Measurements from ENCODE around the gene KIR2DL1. TPM values are rescaled to one million over a fixed set of nuclear protein-coding genes. Genes with fewer than 3 reads are reported as not detected.
"Not testable (repeated sequence)": the region's sequence is repeated elsewhere in the genome, so short reads cannot be mapped to it uniquely, and the experiment has no call there.

KIR2DL1 gene
- total and polyA plus RNA-seq, 9 of the 15 experiments (the other 6 are each of a cell fraction or from before 2014, with no cell fraction given), result not detected

GRCh38 chr19:54782916-54783315, 13.3 kb downstream of the KIR2DL1 start:
- H3K4me2 ChIP-seq (ENCODE audit: insufficient read depth, low read length); H3K4me1 ChIP-seq (replicated peaks in 1 of 2; ENCODE audit: control insufficient read depth in 2 of 2, insufficient read depth in 2 of 2, low read length in 2 of 2); ATAC-seq; H3K36me3 ChIP-seq (ENCODE audit: control insufficient read depth, insufficient read depth, low read length); H4K20me1 ChIP-seq (replicated peaks; ENCODE audit: control insufficient read depth, insufficient read depth, low read length); intact Hi-C loops (cut with micrococcal nuclease); in situ Hi-C loops (cut with MboI); FAIRE-seq; H3K9me1 ChIP-seq (ENCODE audit: control insufficient read depth, insufficient read depth, low read length); POLR2A ChIA-PET; H3K9me3 ChIP-seq (replicated peaks; ENCODE audit: control insufficient read depth, insufficient read depth, low read depth, low read length); H3K4me3 ChIP-seq; H2AFZ ChIP-seq (ENCODE audit: low read depth, low read length); H3K27ac ChIP-seq (ENCODE audit: extremely low read depth, low read depth, low read length); CTCF ChIA-PET (ENCODE audit: low intra/inter-chr PET ratio); DNase-seq (ENCODE audit: extremely low read depth in 1 of 4, low spot score in 3 of 4); H3K79me2 ChIP-seq (ENCODE audit: control insufficient read depth, insufficient read depth, low read length); H3K9ac ChIP-seq (ENCODE audit: insufficient read depth in 1 of 2, low read depth in 2 of 2, low read length in 2 of 2); BruUV-seq (replicated peaks): not testable (repeated sequence)
- H3K27me3 ChIP-seq (ENCODE audit: control insufficient read depth in 2 of 2, insufficient read depth in 2 of 2, low read length in 2 of 2), result peaks cover 3 to 15% of the 10 kb centered on the region in 2 experiments; a peak in 3 of 5 replicates
- 0% methylated on average over 2 of the region's 4 CpGs for WGBS (ENCODE audit: insufficient coverage, low coverage, missing lambda C conversion rate)

GRCh38 chr19:54786091-54786723, 16.6 kb downstream of the KIR2DL1 start:
- H3K27ac ChIP-seq (ENCODE audit: extremely low read depth, low read depth, low read length); H3K9ac ChIP-seq (ENCODE audit: insufficient read depth in 1 of 2, low read depth in 2 of 2, low read length in 2 of 2); H3K9me3 ChIP-seq (replicated peaks; ENCODE audit: control insufficient read depth, insufficient read depth, low read depth, low read length); ATAC-seq; POLR2A ChIA-PET; CTCF ChIA-PET (ENCODE audit: low intra/inter-chr PET ratio); intact Hi-C loops (cut with micrococcal nuclease); H3K4me1 ChIP-seq (replicated peaks in 1 of 2; ENCODE audit: control insufficient read depth in 2 of 2, insufficient read depth in 2 of 2, low read length in 2 of 2); DNase-seq (ENCODE audit: extremely low read depth in 1 of 4, low spot score in 3 of 4); H3K79me2 ChIP-seq (ENCODE audit: control insufficient read depth, insufficient read depth, low read length); BruUV-seq (replicated peaks); H3K9me1 ChIP-seq (ENCODE audit: control insufficient read depth, insufficient read depth, low read length); H3K36me3 ChIP-seq (ENCODE audit: control insufficient read depth, insufficient read depth, low read length); in situ Hi-C loops (cut with MboI); H3K4me2 ChIP-seq (ENCODE audit: insufficient read depth, low read length); FAIRE-seq; H4K20me1 ChIP-seq (replicated peaks; ENCODE audit: control insufficient read depth, insufficient read depth, low read length); H3K4me3 ChIP-seq; H2AFZ ChIP-seq (ENCODE audit: low read depth, low read length): not testable (repeated sequence)
- TF ChIP-seq NFIC (IDR thresholded peaks at IDR 0.05), result 0 out of 2 replicates have a peak, but pooled peaks have one; percentile 26
- TF ChIP-seq NRF1 (conservative IDR thresholded peaks at IDR 0.05 in 1 of 2, IDR thresholded peaks at IDR 0.05 in 1 of 2), result peak in 1 of 2 experiments; percentile 13; a peak in 1 of 4 replicates
- H3K27me3 ChIP-seq (ENCODE audit: control insufficient read depth in 2 of 2, insufficient read depth in 2 of 2, low read length in 2 of 2), result peaks cover 3 to 28% of the 10 kb centered on the region in 2 experiments; a peak in 3 of 5 replicates
- WGBS (ENCODE audit: insufficient coverage, low coverage, missing lambda C conversion rate), result 9% methylated on average over 23 of the region's 24 CpGs

- ATAC-seq; H3K9ac ChIP-seq (ENCODE audit: insufficient read depth in 1 of 2, low read depth in 2 of 2, low read length in 2 of 2); FAIRE-seq; intact Hi-C loops (cut with micrococcal nuclease); H3K36me3 ChIP-seq (ENCODE audit: control insufficient read depth, insufficient read depth, low read length); DNase-seq (ENCODE audit: extremely low read depth in 1 of 4, low spot score in 3 of 4); CTCF ChIA-PET (ENCODE audit: low intra/inter-chr PET ratio); H3K27ac ChIP-seq (ENCODE audit: extremely low read depth, low read depth, low read length); H3K9me1 ChIP-seq (ENCODE audit: control insufficient read depth, insufficient read depth, low read length); H3K9me3 ChIP-seq (replicated peaks; ENCODE audit: control insufficient read depth, insufficient read depth, low read depth, low read length); POLR2A ChIA-PET; H2AFZ ChIP-seq (ENCODE audit: low read depth, low read length); H4K20me1 ChIP-seq (replicated peaks; ENCODE audit: control insufficient read depth, insufficient read depth, low read length); H3K4me3 ChIP-seq; H3K4me1 ChIP-seq (replicated peaks in 1 of 2; ENCODE audit: control insufficient read depth in 2 of 2, insufficient read depth in 2 of 2, low read length in 2 of 2); BruUV-seq (replicated peaks); H3K79me2 ChIP-seq (ENCODE audit: control insufficient read depth, insufficient read depth, low read length); H3K4me2 ChIP-seq (ENCODE audit: insufficient read depth, low read length); in situ Hi-C loops (cut with MboI): not testable (repeated sequence)
- WGBS (ENCODE audit: insufficient coverage, low coverage, missing lambda C conversion rate), result 0% methylated on average over 6 of the region's 6 CpGs
- peaks cover 3 to 35% of the 10 kb centered on the region in 2 experiments; a peak in 3 of 5 replicates for H3K27me3 ChIP-seq (ENCODE audit: control insufficient read depth in 2 of 2, insufficient read depth in 2 of 2, low read length in 2 of 2)
Observed at GRCh38 chr19:54788154-54788553, 18.6 kb downstream of the KIR2DL1 start.

Data from K562 (cell line).